ENCODE results near the gene IFT122. TPM values are rescaled to one million over a fixed set of nuclear protein-coding genes. Genes with fewer than 3 reads are reported as not detected.

IFT122 gene
- total RNA-seq, 2 experiments from 2014 or later, result 22.7 to 26.7 TPM

- no peaks in the 10 kb centered on the region for H3K9me3 Mint-ChIP-seq
- H3K27ac Mint-ChIP-seq, result no peak overlapping the region
- TF ChIP-seq CTCF (IDR thresholded peaks at IDR 0.05), result no peak
- no peaks in the 10 kb centered on the region for H3K27me3 Mint-ChIP-seq
- no peak overlapping the region for H3K4me3 Mint-ChIP-seq
- no peaks in the 10 kb centered on the region for H3K36me3 Mint-ChIP-seq (ENCODE audit: low read depth)
- no peak for DNase-seq
- H3K27me3 ChIP-seq (ENCODE audit: control insufficient read depth in 1 of 2, insufficient read depth in 2 of 2, low read length in 2 of 2), result no peaks in the 10 kb centered on the region
- H3K9me3 ChIP-seq (ENCODE audit: control insufficient read depth in 1 of 2, insufficient read depth in 1 of 2, low read length in 2 of 2), result peaks cover 0 to 5% of the 10 kb centered on the region in 2 experiments
- no peak overlapping the region for H3K27ac ChIP-seq (ENCODE audit: low read depth in 1 of 2, low read length in 2 of 2)
- no peaks in the 10 kb centered on the region for H3K4me1 Mint-ChIP-seq (ENCODE audit: low read depth)
- peaks cover 7% of the 10 kb centered on the region for H3K36me3 ChIP-seq (ENCODE audit: insufficient read depth, low read length)
- intact Hi-C loops (cut with DNase I, micrococcal nuclease), result no loop called here
- H3K4me1 ChIP-seq (ENCODE audit: insufficient read depth, low read length), result no peaks in the 10 kb centered on the region
- POLR2A ChIA-PET, result no interaction called here
- ATAC-seq (ENCODE audit: poor library complexity), result no peak
- no peak overlapping the region for H3K4me3 ChIP-seq (ENCODE audit: low read length)
- CTCF ChIA-PET, result no interaction called here
These were observed 125.1 kb downstream of the IFT122 start for GRCh38 chr3:129564981-129565644.

- H3K27ac Mint-ChIP-seq, result no peak overlapping the region
- no peaks in the 10 kb centered on the region for H3K9me3 Mint-ChIP-seq
- Histone ChIP-seq H3K27ac (ENCODE audit: low read depth in 1 of 2, low read length in 2 of 2) (no peak overlapping the region), H3K4me3 (ENCODE audit: low read length) (no peak overlapping the region), H3K27me3 (ENCODE audit: control insufficient read depth in 1 of 2, insufficient read depth in 2 of 2, low read length in 2 of 2) (no peaks in the 10 kb centered on the region), H3K36me3 (ENCODE audit: insufficient read depth, low read length) (peaks cover 7% of the 10 kb centered on the region), H3K9me3 (ENCODE audit: control insufficient read depth in 1 of 2, insufficient read depth in 1 of 2, low read length in 2 of 2) (peaks cover 0 to 5% of the 10 kb centered on the region in 2 experiments), H3K4me1 (ENCODE audit: insufficient read depth, low read length) (no peaks in the 10 kb centered on the region)
- no peak for TF ChIP-seq CTCF (IDR thresholded peaks at IDR 0.05)
- no peaks in the 10 kb centered on the region for H3K36me3 Mint-ChIP-seq (ENCODE audit: low read depth)
- H3K4me1 Mint-ChIP-seq (ENCODE audit: low read depth), result no peaks in the 10 kb centered on the region
- no peak for ATAC-seq (ENCODE audit: poor library complexity)
- CTCF ChIA-PET, result no interaction called here
- H3K27me3 Mint-ChIP-seq, result no peaks in the 10 kb centered on the region
- H3K4me3 Mint-ChIP-seq, result no peak overlapping the region
- DNase-seq, result no peak
- intact Hi-C loops (cut with DNase I, micrococcal nuclease), result no loop called here
- POLR2A ChIA-PET, result no interaction called here
These were observed 125.9 kb downstream of the IFT122 start for GRCh38 chr3:129565902-129566301.

GRCh38 chr3:129567176-129567705, 127.2 kb downstream of the IFT122 start:
- no peaks in the 10 kb centered on the region for H3K27me3 ChIP-seq (ENCODE audit: control insufficient read depth in 1 of 2, insufficient read depth in 2 of 2, low read length in 2 of 2)
- Mint-ChIP-seq H3K36me3 (ENCODE audit: low read depth) (no peaks in the 10 kb centered on the region), H3K27ac (no peak overlapping the region), H3K9me3 (no peaks in the 10 kb centered on the region), H3K4me3 (no peak overlapping the region), H3K27me3 (no peaks in the 10 kb centered on the region), H3K4me1 (ENCODE audit: low read depth) (no peaks in the 10 kb centered on the region)
- no peaks in the 10 kb centered on the region for H3K4me1 ChIP-seq (ENCODE audit: insufficient read depth, low read length)
- no peak overlapping the region for H3K4me3 ChIP-seq (ENCODE audit: low read length)
- ChIA-PET CTCF (no interaction called here), POLR2A (no interaction called here)
- H3K9me3 ChIP-seq (ENCODE audit: control insufficient read depth in 1 of 2, insufficient read depth in 1 of 2, low read length in 2 of 2), result peaks cover 0 to 5% of the 10 kb centered on the region in 2 experiments
- no peak for TF ChIP-seq CTCF (IDR thresholded peaks at IDR 0.05)
- intact Hi-C loops (cut with DNase I, micrococcal nuclease), result no loop called here
- no peak for ATAC-seq (ENCODE audit: poor library complexity)
- no peak for DNase-seq
- H3K36me3 ChIP-seq (ENCODE audit: insufficient read depth, low read length), result peaks cover 7% of the 10 kb centered on the region
- H3K27ac ChIP-seq (ENCODE audit: low read depth in 1 of 2, low read length in 2 of 2), result no peak overlapping the region
